IPS-18c (cell line): ENCODE measurements around the gene ENTPD3.
A peak's percentile ranks its signal among the peaks of the same experiment; 100 is the strongest.

ENCODE experiments used
- H3K4me3 ChIP-seq: 2 replicates; pipeline ENCODE4 v1.7.0; 2013; ENCODE audit warnings: low read depth, mild to moderate bottlenecking, low read length, moderate library complexity; ENCODE audit not compliant: insufficient read depth
- H3K9me3 ChIP-seq: one replicate; pipeline ENCODE4 v1.6.1; 2013; ENCODE audit warnings: mild to moderate bottlenecking, low read length, moderate library complexity; ENCODE audit not compliant: control insufficient read depth, insufficient read depth

The ENTPD3 gene

GRCh38 chr3:40396406-40396805, 9.4 kb downstream of the ENTPD3 start:
- Histone ChIP-seq H3K9me3 (no peaks in the 10 kb centered on the region), H3K4me3 (no peak overlapping the region)

GRCh38 chr3:40397129-40397528, 10.1 kb downstream of the ENTPD3 start:
- Histone ChIP-seq H3K4me3 (no peak overlapping the region), H3K9me3 (no peaks in the 10 kb centered on the region)

GRCh38 chr3:40397912-40398311, 10.9 kb downstream of the ENTPD3 start:
- no peak overlapping the region for H3K4me3 ChIP-seq
- H3K9me3 ChIP-seq: no peaks in the 10 kb centered on the region

- H3K9me3 ChIP-seq: no peaks in the 10 kb centered on the region
Observed at GRCh38 chr3:40398346-40398745, 11.4 kb downstream of the ENTPD3 start.

GRCh38 chr3:40404591-40405198, 17.7 kb downstream of the ENTPD3 start:
- no peaks in the 10 kb centered on the region for H3K9me3 ChIP-seq

More at GRCh38 chr3:40398346-40398745, 11.4 kb downstream of the ENTPD3 start:
- no peak overlapping the region for H3K4me3 ChIP-seq

GRCh38 chr3:40407007-40407406, 20.0 kb downstream of the ENTPD3 start:
- H3K9me3 ChIP-seq: no peaks in the 10 kb centered on the region
- no peak overlapping the region for H3K4me3 ChIP-seq

More at GRCh38 chr3:40404591-40405198, 17.7 kb downstream of the ENTPD3 start:
- no peak overlapping the region for H3K4me3 ChIP-seq

GRCh38 chr3:40407611-40408010, 20.6 kb downstream of the ENTPD3 start:
- H3K9me3 ChIP-seq: no peaks in the 10 kb centered on the region
- no peak overlapping the region for H3K4me3 ChIP-seq

- H3K9me3 ChIP-seq: no peaks in the 10 kb centered on the region
- no peak overlapping the region for H3K4me3 ChIP-seq
Observed at GRCh38 chr3:40414270-40414669, 27.3 kb downstream of the ENTPD3 start.

- H3K4me3 ChIP-seq: no peak overlapping the region
- H3K9me3 ChIP-seq: no peaks in the 10 kb centered on the region
Observed at GRCh38 chr3:40417845-40418543, 31.0 kb downstream of the ENTPD3 start.

- no peaks in the 10 kb centered on the region for H3K9me3 ChIP-seq
- H3K4me3 ChIP-seq: no peak overlapping the region
Observed at GRCh38 chr3:40422861-40423260, 35.9 kb downstream of the ENTPD3 start.

- H3K4me3 ChIP-seq: no peak overlapping the region
- H3K9me3 ChIP-seq: no peaks in the 10 kb centered on the region
Observed at GRCh38 chr3:40427045-40427669, 40.2 kb downstream of the ENTPD3 start.

GRCh38 chr3:40432793-40433192, 45.8 kb downstream of the ENTPD3 start:
- no peak overlapping the region for H3K4me3 ChIP-seq

GRCh38 chr3:40437889-40438288, 50.9 kb downstream of the ENTPD3 start:
- Histone ChIP-seq H3K4me3 (no peak overlapping the region), H3K9me3 (no peaks in the 10 kb centered on the region)

More at GRCh38 chr3:40432793-40433192, 45.8 kb downstream of the ENTPD3 start:
- no peaks in the 10 kb centered on the region for H3K9me3 ChIP-seq

- Histone ChIP-seq H3K9me3 (no peaks in the 10 kb centered on the region), H3K4me3 (no peak overlapping the region)
Observed at GRCh38 chr3:40445062-40445461, 58.1 kb downstream of the ENTPD3 start.

- no peak overlapping the region for H3K4me3 ChIP-seq
- H3K9me3 ChIP-seq: no peaks in the 10 kb centered on the region
Observed at GRCh38 chr3:40445880-40446279, 58.9 kb downstream of the ENTPD3 start.

GRCh38 chr3:40450438-40450837, 63.5 kb downstream of the ENTPD3 start:
- Histone ChIP-seq H3K4me3 (no peak overlapping the region), H3K9me3 (no peaks in the 10 kb centered on the region)

- Histone ChIP-seq H3K4me3 (no peak overlapping the region), H3K9me3 (no peaks in the 10 kb centered on the region)
Observed at GRCh38 chr3:40451551-40451950, 64.6 kb downstream of the ENTPD3 start.

GRCh38 chr3:40452057-40452456, 65.1 kb downstream of the ENTPD3 start:
- no peaks in the 10 kb centered on the region for H3K9me3 ChIP-seq
- peak overlapping the region; percentile 90; the same call in 1 of the 2 replicates for H3K4me3 ChIP-seq
